ENCODE measurements around the gene ACTG2.
"Not testable (repeated sequence)": the region's sequence is repeated elsewhere in the genome, so short reads cannot be mapped to it uniquely, and the experiment has no call there.

The ACTG2 gene

DNA sequence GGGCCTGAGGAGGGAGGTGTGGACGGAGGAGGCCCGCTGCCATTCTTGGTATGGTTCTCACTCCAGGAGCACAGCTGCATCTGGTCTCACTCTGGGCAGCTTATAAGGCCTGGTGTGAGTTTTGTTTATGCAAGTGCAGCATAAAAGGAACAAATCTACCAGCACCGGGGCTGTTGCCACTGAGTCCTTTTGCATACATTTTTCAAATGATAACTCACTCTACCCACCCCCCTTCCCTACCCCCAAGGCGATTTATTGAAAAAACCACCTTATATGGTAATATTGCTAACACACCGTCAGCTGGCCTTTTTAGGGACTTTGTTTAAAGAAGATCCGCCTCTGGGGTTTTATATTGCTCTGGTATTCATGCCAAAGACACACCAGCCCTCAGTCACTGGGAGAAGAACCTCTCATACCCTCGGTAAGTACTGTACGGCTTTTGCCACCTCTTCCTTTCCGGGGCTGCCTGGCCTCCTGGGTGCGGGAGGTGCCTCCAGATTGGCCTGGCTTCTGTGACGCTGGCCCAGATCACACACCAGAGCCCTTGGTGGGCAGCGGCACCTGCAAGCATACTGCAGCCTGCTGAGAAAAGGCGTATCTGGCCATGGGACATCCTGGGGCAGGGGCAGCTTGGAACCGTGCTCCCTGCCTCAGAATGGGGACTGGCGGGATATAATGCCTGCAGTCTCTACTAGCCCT, at the start of gene ACTG2:
ACTG2 (plus strand) TSS at position 378 of the 699 bp plus-strand sequence. CDS start 8,304 bp downstream, outside the sequence.
- DNase-seq = no peak

DNA sequence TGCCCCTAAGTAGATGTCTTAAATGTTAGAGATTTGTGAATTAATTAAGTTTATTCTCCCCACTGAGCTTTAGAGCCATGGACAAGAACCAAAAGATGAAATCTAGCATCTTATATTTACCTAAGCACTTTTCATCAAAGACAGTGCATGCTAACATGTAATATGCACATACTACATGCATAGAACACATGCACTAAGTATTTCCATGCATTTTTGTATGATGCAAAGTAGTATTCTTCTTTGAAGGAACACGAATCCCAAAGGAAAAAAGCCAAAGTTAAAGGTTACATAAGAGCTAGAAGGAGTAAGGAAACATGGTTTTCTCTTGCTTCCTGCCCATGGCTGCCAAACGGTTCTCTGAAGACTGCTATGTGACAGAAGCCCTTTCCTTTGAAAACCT, 48.7 kb upstream of the ACTG2 start:
- DNase-seq = no peak

DNA sequence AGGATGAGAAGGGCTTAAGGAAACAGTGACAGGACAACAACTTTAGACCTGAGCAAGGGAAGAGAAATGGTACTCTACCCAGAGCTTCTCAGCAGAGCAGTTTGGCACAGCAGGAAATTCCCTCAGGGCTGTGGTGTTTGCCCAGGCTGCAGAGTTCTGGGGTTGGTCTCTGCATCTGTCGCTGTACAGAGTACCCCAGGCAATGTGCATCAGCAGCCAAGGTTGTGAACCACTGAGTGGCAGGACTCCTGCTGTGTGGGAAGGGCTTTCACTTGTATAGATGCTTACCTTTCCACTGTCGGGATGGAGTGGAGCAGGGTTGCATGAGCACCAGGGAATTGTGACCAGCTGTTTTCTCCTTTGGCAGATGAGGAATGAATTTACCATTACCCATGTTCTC, 42.8 kb upstream of the ACTG2 start:
- DNase-seq = no peak

DNA sequence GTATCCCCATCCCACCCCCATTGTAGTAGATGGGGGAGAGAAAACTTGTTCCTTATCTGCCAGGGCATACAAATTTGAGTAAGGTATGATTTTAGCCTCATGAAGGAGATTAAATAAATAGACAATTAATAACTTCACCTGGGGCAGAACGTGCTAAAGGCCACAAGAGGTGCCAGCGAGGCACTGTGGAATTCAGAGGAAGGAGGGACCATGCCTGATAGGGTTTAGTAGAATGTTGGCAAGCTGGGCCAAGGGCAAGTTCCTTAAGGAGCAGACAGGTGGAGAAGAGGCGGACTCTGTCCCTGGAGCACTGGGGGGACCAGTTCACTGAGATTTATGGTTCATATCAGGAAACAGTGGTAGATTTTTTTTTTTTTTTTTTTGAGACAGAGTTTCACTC, 41.5 kb upstream of the ACTG2 start:
- no peak for DNase-seq

DNA sequence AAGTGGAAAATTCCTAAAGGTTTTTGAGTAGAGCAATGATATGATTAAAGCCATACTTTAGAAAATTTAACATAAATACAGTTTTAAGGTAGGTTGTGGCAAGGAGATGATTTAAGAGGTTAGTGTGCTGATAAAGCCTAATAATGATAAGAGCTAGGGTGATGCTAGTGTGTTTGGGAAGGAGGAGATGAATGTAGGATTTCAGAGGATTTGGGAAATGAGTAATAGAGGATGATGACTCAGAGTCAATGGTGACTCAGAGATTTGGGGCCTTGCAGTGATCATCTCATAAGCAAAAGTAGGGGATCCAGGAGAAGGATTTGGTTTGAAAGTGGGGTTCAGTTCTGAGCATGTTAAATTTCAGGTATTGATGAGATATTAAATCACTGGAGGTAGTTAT, 40.8 kb upstream of the ACTG2 start:
- DNase-seq = no peak

DNA sequence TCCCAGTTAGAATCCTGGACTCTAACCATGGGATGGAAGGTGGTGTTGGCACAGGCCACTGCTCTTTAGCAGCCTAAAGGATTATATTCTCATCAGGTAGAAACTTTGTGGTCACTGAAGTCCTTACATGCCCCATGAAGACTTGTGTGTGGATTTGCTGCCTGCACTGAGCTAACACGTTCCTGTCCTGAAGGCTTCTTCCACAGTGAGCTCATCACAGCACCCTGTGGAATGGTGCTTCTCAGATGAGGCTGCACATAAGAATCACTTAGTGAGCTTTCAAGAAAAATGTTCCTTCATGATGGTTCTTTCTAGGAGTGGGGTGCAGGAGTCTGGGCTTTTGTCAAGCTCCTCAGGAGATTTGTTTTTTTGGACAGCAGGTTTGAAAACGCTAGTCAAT, 37.3 kb upstream of the ACTG2 start:
- DNase-seq = no peak

DNA sequence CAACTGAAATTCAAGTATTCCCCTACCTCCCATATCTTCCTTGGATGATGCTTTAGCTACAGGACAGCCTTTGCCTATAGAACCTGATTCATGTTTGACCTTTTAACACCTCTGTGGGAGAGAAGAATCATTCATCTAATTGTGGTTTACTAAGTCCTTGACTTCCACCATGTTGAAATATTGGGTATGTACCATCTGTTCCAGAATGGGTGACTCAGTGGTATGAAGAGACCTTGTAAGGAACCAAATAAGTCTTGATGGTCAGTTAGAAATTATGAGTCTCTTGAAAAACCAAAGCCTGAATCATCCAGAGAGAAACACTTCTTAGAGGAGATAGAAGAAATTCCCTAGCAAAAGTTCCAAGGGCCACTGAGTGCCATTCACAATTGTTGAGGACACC, 36.6 kb upstream of the ACTG2 start:
- DNase-seq = no peak

DNA sequence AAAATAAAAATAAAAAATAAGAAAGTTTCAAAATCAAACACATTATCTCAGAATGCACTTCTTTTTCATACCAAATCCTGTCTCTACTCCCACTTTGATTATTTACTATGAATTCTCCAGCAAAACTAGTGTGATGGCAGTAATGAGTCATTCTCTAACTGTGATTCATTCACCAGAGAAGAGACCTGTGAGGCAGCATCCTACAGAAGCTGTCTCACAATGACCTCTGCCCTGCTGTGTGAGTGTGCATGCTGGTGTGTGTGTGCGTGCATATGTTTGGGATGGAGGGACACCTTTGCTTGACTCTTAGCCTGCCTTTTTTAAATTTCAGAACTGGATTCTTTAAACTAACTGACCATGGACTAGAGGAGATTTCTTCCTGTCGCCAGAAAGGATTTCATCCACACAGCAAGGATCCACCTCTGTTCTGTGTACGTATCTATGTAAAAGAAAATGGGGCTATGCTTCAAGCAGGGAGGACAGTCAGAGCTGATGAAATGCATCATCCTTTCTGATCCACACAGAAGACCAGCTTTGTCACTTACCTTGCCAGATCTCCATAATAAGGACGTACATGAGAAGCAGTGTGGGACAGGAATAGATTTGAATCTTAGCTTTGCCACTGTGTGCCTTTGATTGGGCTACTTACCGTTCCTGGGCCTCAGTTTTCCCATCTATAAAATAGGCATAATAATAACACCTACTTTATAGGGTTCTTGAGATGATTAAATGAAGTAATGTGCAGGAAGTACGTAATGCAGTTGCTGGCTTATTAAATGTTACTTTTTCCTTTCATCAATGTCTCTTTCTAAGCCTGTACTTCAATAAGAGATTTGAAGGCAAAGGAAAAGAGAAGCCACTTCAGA, 32.9 kb upstream of the ACTG2 start:
- DNase-seq = no peak

DNA sequence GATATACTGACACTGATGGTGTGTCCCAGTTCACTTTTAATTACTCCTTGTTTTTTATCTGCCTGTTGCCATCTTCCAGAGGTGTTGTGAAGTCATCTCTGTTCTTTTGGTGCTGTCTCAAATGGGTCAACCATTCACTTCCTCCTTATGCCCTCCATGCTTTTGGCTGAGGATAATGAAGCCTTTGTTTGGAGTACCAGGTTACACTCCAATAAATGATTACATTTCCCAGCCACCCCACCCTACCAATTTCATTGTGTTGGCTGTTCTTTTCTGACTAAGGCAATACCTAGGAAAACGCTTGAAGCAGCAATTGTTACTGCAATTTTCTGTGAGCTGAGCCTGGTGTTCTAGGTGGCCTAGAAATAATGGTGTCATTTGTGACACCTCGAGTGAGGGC, 29.8 kb upstream of the ACTG2 start:
- no peak for DNase-seq

DNA sequence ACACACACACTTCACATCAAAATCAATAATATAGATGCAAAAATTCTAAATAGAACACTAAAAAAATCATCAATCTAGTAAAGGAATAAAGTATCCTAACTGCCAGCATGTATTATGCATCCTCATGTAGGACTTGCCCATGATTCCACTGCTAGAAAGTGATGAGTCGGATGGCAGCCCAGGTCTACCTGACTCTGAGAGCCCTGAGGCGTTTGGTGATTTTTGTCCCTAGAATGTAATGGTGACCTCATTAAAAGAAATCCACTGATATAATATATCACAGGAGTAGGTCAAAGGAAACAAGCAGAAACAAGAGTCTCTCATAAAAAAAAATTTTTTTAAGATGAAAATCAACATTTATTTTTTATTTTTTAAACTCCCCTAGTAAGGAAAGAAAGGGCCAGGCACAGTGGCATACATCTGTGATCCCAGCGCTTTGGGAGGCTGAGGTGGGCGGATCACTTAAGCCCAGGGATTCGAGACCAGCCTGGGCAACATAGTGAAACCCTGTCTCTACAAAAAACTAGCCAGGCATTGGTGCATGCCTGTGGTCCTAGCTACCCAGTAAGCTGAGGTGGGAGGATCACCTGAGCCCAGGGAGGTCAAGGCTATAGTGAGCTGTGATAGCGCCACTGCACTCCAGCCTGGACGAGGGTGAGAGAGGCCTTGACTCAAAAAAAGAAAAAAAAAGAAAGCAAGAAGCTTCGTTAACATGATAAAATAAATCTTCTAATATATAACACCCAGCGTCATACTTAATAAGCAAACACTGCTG, 24.4 kb upstream of the ACTG2 start:
- no peak for DNase-seq

DNA sequence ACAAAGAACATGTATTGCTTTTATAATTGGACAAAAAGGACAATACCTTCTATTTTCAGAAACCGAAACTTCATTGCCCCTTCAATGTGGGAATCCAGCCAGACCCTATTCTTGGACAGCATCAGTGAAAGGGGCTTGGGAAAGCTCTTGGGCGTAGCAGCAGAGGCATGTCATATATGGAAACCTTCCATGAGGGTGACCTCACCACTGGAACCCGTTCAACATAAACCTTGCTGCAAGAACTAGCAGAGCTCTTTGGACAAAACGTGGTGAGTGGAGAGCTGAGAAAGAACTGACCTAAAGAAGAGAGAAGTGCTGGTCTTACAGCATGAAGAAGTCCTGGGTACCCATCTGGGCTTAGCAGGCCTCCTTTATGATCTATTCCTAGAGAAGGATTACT, 22.7 kb upstream of the ACTG2 start:
- no peak for DNase-seq

DNA sequence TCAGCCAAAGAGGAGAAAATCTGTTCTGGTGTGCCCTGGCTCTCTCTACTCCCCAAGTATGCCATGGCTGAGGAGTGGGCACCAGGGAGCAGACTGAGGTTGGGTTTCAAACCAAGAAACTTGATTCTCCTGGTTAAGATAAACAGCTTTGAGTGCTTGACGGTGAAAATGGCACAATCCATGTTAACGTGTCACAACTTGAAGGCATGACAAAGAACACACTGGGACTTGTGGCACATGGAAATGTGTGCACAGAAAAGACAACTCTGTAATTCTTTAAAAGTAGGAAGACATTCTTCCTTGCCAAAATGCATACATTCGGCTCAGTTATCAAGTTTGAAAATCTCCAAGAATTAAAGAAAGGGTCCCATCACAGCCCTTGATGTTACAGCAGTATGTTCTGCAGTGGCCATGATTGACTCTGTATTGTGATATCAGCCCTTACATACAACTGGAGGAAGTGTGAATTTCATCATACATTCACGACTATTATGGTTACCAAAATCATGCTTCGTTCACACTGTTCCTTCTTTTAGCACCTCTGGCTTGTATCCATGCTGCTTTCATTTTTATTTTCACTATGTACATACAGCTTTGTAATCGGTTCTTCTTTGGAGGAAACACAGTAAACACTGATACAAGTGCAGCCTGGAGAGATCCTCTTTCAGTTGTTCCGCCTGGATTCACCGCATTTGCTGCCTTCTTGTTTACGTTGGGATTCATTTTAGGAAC, 15.6 kb upstream of the ACTG2 start:
- DNase-seq = no peak

DNA sequence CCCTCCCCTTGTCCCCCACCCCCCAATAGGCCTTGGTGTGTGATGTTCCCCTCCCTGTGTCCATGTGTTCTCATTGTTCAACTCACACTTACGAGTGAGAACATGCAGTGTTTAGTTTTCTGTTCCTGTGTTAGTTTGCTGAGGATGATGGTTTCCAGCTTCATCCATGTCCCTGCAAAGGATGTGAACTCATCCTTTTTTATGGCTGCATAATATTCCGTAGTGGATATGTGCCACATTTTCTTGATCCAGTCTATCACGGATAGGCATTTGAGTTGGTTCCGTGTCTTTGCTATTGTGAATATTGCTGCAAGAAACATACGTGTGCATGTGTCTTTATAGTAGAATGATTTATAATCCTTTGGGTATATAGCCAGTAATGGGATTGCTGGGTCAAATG, 14.8 kb upstream of the ACTG2 start:
- not testable (repeated sequence) for DNase-seq

DNA sequence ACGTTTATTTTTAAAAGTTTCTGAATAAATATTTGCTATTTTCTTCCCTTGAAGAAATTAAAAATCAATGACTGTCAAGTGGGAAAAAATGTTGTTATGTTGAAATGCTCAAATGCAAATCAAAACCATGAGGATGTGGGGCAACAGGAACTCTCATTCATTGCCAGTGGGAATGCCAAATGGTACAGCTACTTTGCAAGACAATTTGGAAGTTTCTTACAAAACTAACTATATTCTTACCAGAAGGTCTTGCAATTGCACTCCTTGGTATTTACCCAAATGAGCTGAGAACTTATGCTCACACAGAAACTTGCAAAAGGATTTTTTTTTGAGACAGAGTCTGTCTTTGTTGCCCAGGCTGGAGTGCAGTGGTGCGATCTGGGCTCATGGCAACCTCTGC, 7.4 kb upstream of the ACTG2 start:
- DNase-seq = no peak

DNA sequence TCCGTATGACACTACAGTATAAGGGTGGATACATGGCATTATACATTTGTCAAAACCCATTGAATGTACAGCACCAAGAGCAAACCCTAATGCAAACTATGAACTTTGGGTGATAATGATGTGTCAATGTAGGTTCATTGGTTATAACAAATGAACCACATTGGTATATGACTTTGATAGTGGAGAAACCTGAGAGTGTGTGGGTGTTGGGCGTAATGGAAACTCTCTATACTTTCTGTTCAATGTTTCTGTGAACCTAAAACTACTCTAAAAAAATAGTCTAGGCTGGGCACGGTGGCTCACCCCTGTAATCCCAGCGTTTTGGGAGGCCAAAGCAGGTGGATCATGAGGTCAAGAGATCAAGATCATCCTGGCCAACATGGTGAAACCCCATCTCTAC, 6.5 kb upstream of the ACTG2 start:
- DNase-seq = no peak

DNA sequence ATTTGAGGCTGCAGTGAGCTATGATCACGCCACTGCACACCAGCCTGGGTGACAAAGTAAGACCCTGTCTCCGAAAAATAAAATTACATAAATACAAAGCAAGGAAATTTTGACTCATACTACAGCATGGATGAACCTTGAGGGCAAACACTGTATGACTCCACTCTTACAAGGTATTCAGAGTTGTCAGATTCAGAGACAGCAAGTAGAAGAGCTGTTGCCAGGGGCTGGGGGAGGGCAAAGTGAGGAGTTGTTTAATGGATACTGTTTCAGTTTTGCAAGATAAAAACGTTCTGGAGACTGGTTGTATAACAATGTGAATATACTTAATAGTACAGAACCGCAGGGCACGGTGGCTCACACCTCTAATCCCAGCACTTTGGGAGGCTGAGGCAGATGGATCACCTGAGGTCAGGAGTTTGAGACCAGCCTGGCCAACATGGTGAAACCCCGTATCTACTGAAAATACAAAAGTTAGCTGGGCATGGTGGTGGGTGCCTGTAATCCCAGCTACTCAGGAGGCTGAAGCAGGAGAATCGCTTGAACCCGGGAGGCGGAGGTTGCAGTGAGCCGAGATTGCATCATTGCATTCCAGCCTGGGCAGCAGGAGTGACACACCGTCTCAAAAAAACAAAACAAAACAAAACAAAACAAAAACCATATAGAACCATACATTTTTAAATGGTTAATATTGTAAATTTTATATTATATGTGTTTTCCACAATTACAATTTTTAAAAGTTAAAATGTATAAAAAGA, 5.0 kb upstream of the ACTG2 start:
- DNase-seq = not testable (repeated sequence)

DNA sequence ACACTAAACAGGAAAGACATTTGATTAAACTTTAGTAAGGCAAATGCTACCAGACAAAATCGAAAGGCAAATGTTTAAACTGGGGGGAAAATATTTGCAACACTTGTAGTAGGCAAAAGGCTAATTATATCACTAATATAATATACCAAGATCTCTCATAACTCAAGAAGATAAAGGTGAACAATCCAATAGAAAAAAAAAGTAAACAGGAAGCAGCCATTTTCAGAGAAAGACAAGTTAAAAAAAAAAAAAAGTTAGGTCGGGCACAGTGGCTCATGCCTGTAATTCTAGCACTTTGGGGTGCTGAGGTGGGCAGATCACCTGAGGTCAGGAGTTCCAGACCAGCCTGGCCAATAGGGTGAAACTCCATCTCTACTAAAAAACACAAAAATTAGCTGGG, 4.4 kb upstream of the ACTG2 start:
- DNase-seq = no peak

DNA sequence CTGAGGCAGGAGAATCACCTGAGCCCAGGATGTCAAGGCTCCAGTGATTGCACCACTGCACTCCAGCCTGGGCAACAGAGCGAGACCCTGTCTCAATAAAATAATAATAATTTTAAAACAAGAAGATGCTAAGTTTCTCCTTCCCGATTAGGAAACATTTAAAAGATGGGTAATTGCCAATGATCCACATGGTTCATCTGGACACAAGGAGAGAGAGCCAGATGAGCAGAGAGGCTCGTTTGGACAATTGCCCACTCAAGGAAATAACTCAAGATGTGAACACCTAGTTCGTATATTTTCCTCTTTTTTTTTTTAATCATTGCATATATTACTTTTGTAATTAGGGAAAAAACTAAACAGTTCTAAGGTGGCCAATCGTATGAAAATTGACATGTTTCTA, 3.6 kb upstream of the ACTG2 start:
- DNase-seq = no peak

DNA sequence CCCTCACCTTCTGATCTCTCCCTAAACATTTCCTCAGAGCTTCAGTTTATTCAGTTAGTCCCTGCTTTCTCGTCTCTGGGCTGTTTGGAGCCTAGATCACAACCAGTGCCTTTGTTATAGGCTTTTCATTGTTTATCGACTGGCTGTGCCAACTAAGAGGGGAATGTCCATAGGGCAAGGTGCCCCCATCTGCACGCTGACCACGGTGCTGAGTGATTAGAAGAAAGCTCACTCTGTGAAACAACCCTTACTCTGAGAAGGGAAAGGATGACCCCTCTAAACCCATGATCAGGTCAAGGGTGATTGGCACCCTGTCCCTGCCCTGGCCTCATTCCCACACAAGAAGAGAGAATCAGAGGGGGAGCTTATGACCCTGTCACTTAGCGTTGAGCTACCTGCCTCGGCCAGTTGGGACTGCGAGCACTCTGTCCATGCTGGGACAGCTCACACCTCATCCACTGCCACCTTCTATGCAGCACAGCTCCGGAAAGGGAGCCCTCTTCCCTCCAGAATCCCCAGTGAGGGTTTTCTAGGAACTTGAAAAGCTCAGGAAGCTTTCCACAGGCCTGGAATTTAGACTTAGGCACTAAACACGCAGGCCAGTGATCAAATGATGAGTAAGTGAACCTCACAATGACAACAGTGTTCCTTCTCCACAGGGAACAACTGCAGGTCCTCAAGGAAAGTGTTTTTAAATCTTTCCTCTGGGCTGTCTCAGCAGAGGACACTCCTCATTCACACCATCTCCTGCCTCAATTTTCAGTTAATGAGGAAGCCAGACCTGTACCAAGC, 2.3 kb upstream of the ACTG2 start:
- DNase-seq = no peak

DNA sequence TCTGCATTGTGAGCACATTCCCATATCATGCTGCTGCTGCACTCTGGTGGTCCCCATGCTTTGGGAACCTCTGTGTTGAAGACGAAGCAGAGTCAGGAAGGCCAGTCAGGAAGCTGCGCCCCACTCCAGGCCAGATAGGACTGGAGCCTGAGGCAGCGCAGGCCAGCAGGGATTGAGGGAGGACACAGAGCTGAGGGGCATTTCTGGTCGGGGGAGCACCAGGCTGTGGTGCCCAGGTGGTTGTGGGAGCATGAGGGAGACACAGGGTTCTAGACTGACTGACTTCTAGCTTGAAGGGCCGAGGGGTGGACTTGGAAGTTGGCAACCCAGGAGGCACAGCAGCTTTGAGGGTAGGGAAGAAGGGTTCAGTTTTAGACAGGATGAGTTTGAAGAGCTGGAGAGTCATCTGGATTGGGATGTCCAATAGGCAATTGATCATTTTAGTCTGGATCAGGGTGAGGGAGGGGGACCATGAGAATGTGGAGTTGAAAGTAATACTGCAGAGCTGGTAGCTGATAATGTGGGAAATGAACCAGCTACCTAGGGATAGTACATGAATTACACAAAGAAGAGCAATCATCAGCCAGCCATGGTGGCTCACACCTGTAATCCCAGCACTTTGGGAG, 1.4 kb upstream of the ACTG2 start:
- DNase-seq = no peak
